OCI-LY3 (cell line): ENCODE data around the gene LRPAP1.

Source experiments
- H2AFZ ChIP-seq: fragments of 200-600, 300-600 bp; shearing (Covaris generic); 2 replicates; pipeline ENCODE4 v1.6.0; 2014; ENCODE audit warnings: antibody characterized with exemption, low read depth, low read length
- H3K27ac ChIP-seq: fragments of 200-600, 300-600 bp; sonication (generic); 2 replicates; pipeline ENCODE4 v1.5.1; 2014; ENCODE audit warnings: mild to moderate bottlenecking, low read length, moderate library complexity, mixed read lengths
- H3K27me3 ChIP-seq: fragments of 200-600, 300-600 bp; sonication (generic); 2 replicates; pipeline ENCODE4 v1.6.1; 2014; ENCODE audit warnings: low read depth, low read length, mixed read lengths
- H3K36me3 ChIP-seq: fragments of 200-600, 300-600 bp; sonication (generic); replicated peaks from 2 replicates; pipeline ENCODE3; 2014; ENCODE audit warnings: low read depth, low read length, mixed read lengths
- H3K4me1 ChIP-seq: fragments of 300-600, 200-600 bp; sonication (generic); 2 replicates; pipeline ENCODE4 v1.6.1; 2014; ENCODE audit warnings: low read length, mixed read lengths
- H3K4me2 ChIP-seq: fragments of 200-600, 300-600 bp; sonication (generic); 2 replicates; pipeline ENCODE4 v1.6.1; 2014; ENCODE audit warnings: low read length, mixed read lengths
- H3K4me3 ChIP-seq: fragments of 300-600, 200-600 bp; sonication (generic); 2 replicates; pipeline ENCODE4 v1.5.1; 2014; ENCODE audit warnings: antibody characterized with exemption, mild to moderate bottlenecking, low read length, moderate library complexity
- H3K79me2 ChIP-seq: fragments of 300-600, 200-600 bp; shearing (Covaris generic); 2 replicates; pipeline ENCODE4 v1.6.1; 2014; ENCODE audit warnings: mild to moderate bottlenecking, low read length, mixed read lengths
- H3K9ac ChIP-seq: fragments of 300-600, 200-600 bp; shearing (Covaris generic); 2 replicates; pipeline ENCODE4 v1.6.0; 2014; ENCODE audit warnings: mild to moderate bottlenecking, low read length, moderate library complexity
- H3K9me3 ChIP-seq: fragments of 200-600, 300-600 bp; shearing (Covaris generic); 2 replicates; pipeline ENCODE4 v1.6.1; 2014; ENCODE audit warnings: low read length, mixed read lengths; ENCODE audit not compliant: insufficient read depth
- H4K20me1 ChIP-seq: fragments of 200-600, 300-600 bp; sonication (generic); 2 replicates; pipeline ENCODE4 v1.6.1; 2016; ENCODE audit warnings: low read length, mixed read lengths; ENCODE audit not compliant: insufficient read depth
- EZH2phosphoT487 ChIP-seq: fragments of 200-600 bp; shearing (Covaris generic); IDR thresholded peaks from 2 replicates; pipeline ENCODE4 v1.6.1; 2018; ENCODE audit warnings: antibody characterized with exemption, mixed run types, low read depth
- TF ChIP-seq, protein P1 (sequence below): fragments of 200-600, 300-600 bp; sonication (generic); IDR thresholded peaks from 2 replicates; pipeline ENCODE4 v1.5.1; 2014; ENCODE audit warnings: antibody characterized with exemption, low read length, low read depth

LRPAP1 gene

DNA sequence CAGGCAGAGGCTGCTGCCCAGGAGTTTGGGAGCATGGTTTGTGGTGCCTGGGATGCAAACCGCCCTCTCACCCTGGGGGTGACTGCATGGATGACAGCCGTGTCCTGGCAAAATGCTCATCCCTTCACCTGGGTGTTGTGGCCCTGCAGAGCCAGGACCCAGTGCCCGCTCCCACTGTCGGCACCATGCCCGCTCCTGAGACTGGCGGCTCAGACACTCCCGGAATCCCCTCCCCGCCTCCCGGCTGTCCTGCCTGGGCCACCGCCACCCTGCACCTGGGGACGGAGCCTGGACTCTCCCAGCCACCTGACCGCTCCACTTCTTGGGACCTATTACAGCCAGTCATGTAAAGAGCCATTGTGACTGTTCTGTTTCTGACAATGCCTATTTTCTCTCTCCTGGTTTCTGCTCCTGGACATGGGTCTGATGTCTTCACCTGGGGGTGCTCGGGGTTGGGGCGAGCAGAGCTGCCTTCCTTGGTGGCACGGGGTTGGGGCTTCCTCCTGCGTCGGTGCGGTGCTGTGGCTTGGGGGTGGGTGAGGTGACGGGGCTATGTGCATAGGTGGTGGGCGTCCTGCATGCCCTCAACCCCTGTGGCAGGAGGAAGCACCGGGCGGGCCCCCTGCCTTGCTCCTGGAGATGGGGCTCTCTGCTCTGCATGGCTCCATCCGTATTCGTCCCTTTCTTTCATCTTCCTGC lies 30.9 kb downstream of the LRPAP1 start:
- H3K4me1 ChIP-seq = no peaks in the 10 kb centered on the region
- no peaks in the 10 kb centered on the region; the same call in 1 of the 2 replicates for H3K79me2 ChIP-seq
- H4K20me1 ChIP-seq = 0 out of 2 replicates have a peak, but pooled peaks cover 16% of the 10 kb centered on the region
- H3K27me3 ChIP-seq = no peaks in the 10 kb centered on the region
- no peaks in the 10 kb centered on the region for H3K36me3 ChIP-seq
- no peak overlapping the region for H3K9ac ChIP-seq
- H3K27ac ChIP-seq = no peak overlapping the region
- H3K4me2 ChIP-seq = no peak overlapping the region
- TF ChIP-seq, protein P1, sequence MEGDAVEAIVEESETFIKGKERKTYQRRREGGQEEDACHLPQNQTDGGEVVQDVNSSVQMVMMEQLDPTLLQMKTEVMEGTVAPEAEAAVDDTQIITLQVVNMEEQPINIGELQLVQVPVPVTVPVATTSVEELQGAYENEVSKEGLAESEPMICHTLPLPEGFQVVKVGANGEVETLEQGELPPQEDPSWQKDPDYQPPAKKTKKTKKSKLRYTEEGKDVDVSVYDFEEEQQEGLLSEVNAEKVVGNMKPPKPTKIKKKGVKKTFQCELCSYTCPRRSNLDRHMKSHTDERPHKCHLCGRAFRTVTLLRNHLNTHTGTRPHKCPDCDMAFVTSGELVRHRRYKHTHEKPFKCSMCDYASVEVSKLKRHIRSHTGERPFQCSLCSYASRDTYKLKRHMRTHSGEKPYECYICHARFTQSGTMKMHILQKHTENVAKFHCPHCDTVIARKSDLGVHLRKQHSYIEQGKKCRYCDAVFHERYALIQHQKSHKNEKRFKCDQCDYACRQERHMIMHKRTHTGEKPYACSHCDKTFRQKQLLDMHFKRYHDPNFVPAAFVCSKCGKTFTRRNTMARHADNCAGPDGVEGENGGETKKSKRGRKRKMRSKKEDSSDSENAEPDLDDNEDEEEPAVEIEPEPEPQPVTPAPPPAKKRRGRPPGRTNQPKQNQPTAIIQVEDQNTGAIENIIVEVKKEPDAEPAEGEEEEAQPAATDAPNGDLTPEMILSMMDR = no peak
- TF ChIP-seq EZH2phosphoT487 = no peak
- H3K4me3 ChIP-seq = no peak overlapping the region
- H2AFZ ChIP-seq = no peak overlapping the region
- no peaks in the 10 kb centered on the region for H3K9me3 ChIP-seq

DNA sequence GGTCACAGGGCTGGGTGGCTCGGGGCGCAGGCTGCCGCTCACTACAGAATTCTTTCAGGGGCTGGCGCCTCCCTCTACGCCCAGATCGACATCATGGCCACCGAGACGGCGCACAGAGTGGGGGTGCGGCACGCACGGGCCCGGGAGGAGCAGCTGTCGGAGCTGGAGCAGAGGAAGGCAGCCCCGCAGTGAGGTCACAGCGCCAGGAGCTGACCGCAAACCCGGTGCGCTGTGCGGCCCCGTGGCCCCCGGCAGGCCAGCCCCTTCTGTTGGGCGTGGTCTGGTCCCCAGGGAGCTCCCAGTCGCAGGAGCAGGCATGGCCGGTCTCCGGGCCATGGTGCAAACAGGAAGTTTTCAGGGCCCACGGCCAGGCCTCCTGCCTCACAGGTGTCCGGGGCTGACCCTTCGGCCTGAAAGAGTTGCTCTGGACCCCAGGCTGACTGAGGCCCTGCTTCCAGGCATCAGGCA lies 31.6 kb downstream of the LRPAP1 start:
- no peaks in the 10 kb centered on the region for H3K36me3 ChIP-seq
- no peaks in the 10 kb centered on the region for H3K27me3 ChIP-seq
- H3K4me3 ChIP-seq = no peak overlapping the region
- 0 out of 2 replicates have a peak, but pooled peaks cover 16% of the 10 kb centered on the region for H4K20me1 ChIP-seq
- TF ChIP-seq, protein P1 = no peak
- TF ChIP-seq EZH2phosphoT487 = no peak
- H2AFZ ChIP-seq = no peak overlapping the region
- H3K27ac ChIP-seq = no peak overlapping the region
- H3K4me2 ChIP-seq = no peak overlapping the region
- no peak overlapping the region for H3K9ac ChIP-seq
- H3K4me1 ChIP-seq = no peaks in the 10 kb centered on the region
- no peaks in the 10 kb centered on the region; the same call in 1 of the 2 replicates for H3K79me2 ChIP-seq
- H3K9me3 ChIP-seq = no peaks in the 10 kb centered on the region

DNA sequence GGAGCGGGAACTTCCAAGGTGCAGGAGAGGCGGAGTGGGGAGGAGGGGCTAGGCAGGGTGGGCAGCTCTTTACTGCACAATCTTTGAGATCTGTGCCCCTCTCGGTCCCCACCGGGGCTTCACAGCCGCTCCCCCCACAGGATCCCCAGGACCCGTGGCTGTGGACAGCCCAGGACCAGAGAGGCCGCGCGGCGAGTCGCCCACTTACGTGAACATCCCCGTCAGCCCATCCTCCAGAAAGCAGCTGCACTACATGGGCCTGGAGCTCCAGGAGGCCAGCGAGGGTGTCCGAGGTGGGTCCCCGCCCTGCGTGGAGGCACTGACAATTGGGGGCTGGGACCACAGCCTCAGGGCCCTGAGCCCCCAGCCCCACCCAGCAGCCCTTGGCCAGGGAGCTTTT lies 32.1 kb downstream of the LRPAP1 start:
- H3K79me2 ChIP-seq = no peaks in the 10 kb centered on the region; the same call in 1 of the 2 replicates
- H3K9ac ChIP-seq = no peak overlapping the region
- no peak overlapping the region for H3K4me3 ChIP-seq
- H3K27ac ChIP-seq = no peak overlapping the region
- H3K27me3 ChIP-seq = no peaks in the 10 kb centered on the region
- H3K4me1 ChIP-seq = no peaks in the 10 kb centered on the region
- no peaks in the 10 kb centered on the region for H3K9me3 ChIP-seq
- no peaks in the 10 kb centered on the region for H3K36me3 ChIP-seq
- H2AFZ ChIP-seq = no peak overlapping the region
- 0 out of 2 replicates have a peak, but pooled peaks cover 16% of the 10 kb centered on the region for H4K20me1 ChIP-seq
- no peak overlapping the region for H3K4me2 ChIP-seq
- TF ChIP-seq EZH2phosphoT487 = no peak
- TF ChIP-seq, protein P1 = no peak

DNA sequence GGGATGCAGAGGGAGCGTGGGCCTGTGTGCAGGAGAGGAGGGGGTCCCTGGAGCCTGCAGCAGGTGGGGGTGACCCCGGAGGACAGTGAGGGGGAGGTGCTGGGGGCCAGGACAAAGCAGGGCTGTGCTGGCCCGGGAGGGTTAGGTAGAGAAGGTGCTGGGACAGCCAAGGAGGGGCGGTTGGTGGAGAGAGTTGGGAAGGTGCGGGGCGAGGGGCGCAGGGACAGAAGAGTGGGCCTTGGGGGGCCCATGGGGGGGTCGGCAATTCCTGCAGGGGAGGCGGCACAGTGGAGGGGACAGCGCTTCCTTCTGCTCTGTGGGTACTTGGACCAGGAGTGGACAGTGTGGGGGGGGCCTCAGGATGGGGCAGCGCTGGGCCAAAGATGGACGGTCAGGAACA lies 32.5 kb downstream of the LRPAP1 start:
- Histone ChIP-seq H3K4me1 (no peaks in the 10 kb centered on the region), H4K20me1 (0 out of 2 replicates have a peak, but pooled peaks cover 16% of the 10 kb centered on the region), H2AFZ (no peak overlapping the region)

More for the DNA sequence above, 32.5 kb downstream of the LRPAP1 start:
- no peaks in the 10 kb centered on the region for H3K27me3 ChIP-seq
- no peaks in the 10 kb centered on the region; the same call in 1 of the 2 replicates for H3K79me2 ChIP-seq
- no peaks in the 10 kb centered on the region for H3K36me3 ChIP-seq
- no peak overlapping the region for H3K27ac ChIP-seq
- H3K9me3 ChIP-seq = no peaks in the 10 kb centered on the region
- no peak overlapping the region for H3K4me2 ChIP-seq
- H3K9ac ChIP-seq = no peak overlapping the region
- no peak overlapping the region for H3K4me3 ChIP-seq
- no peak for TF ChIP-seq EZH2phosphoT487
- TF ChIP-seq, protein P1 = no peak
